B cell (primary cell): Measurements from ENCODE around the gene THRB. TPM values are rescaled to one million over a fixed set of nuclear protein-coding genes. Genes with fewer than 3 reads are reported as not detected.

Experiments
- ATAC-seq: fragments of 200-7000 bp; cut with Tn5 transposase; one replicate; pipeline ENCODE4 v1.10.0; 2021; ENCODE audit warnings: low read depth, mild to moderate bottlenecking, moderate number of reproducible peaks, moderate library complexity
- CTCF ChIA-PET: fragments of 350-600 bp; sonication (Branson Sonifier 250); formaldehyde crosslinking; loops from one replicate; lab custom pipeline; 2021; ENCODE audit warnings: antibody characterized with exemption, inconsistent platforms; lab: Charles Lee
- POLR2A ChIA-PET: fragments of 350-600 bp; sonication (Branson Sonifier 250); formaldehyde crosslinking; loops from one replicate; lab custom pipeline; 2021; ENCODE audit warnings: antibody characterized with exemption; lab: Charles Lee
- DNase-seq: peaks from one replicate; pipeline ENCODE4 v3.0.0; 2013
- H2AFZ ChIP-seq: 2 replicates; pipeline ENCODE4 v1.6.1; 2012; ENCODE audit warnings: mild to moderate bottlenecking, low read depth, low read length; ENCODE audit not compliant: insufficient read depth, poor library complexity, severe bottlenecking
- H3K27ac ChIP-seq, 2 donors: 1 replicate in 1 of 2; 2 replicates in 1 of 2; pipeline ENCODE4 v1.5.1; 2012 to 2013; ENCODE audit warnings: low read length in 2 of 2, mild to moderate bottlenecking in 2 of 2, moderate library complexity in 1 of 2
- H3K27me3 ChIP-seq, 4 experiments: fragments of 200-600 bp in 1 of 4; sonication (generic) in 1 of 4; replicated peaks in 1 of 4; 1 replicate in 2 of 4; 2 replicates in 2 of 4; pipeline versions ENCODE4 v1.6.1 to v1.7.0; 2013 to 2016; ENCODE audit warnings: low read length in 3 of 4, mild to moderate bottlenecking in 2 of 4, mixed read lengths in 1 of 4, moderate library complexity in 1 of 4; ENCODE audit not compliant: insufficient read depth in 4 of 4, control insufficient read depth in 3 of 4; ENCODE audit errors: control extremely low read depth in 1 of 4
- H3K36me3 ChIP-seq, 2 experiments: replicated peaks in 1 of 2; 1 replicate in 1 of 2; 2 replicates in 1 of 2; pipeline versions ENCODE4 v1.6.1 to v1.7.1; 2013; ENCODE audit warnings: low read length in 1 of 2; ENCODE audit not compliant: insufficient read depth in 2 of 2, control insufficient read depth in 1 of 2; ENCODE audit errors: control extremely low read depth in 1 of 2, extremely low read depth in 1 of 2
- H3K4me1 ChIP-seq, 2 donors: fragments of 200-600 bp in 1 of 2; sonication (generic) in 1 of 2; 1 replicate in 1 of 2; 2 replicates in 1 of 2; pipeline versions ENCODE4 v1.5.1 to v1.6.1; 2013 to 2017; ENCODE audit warnings: low read length in 2 of 2; ENCODE audit not compliant: control insufficient read depth in 2 of 2, insufficient read depth in 2 of 2
- H3K4me2 ChIP-seq: replicated peaks from 2 replicates; pipeline ENCODE3; 2012; ENCODE audit warnings: mild to moderate bottlenecking, low read depth, low read length; ENCODE audit not compliant: poor library complexity, severe bottlenecking
- H3K4me3 ChIP-seq, 5 experiments: fragments of 200-600 bp in 1 of 5; sonication (generic) in 1 of 5; 1 replicate in 3 of 5; 2 replicates in 2 of 5; pipeline versions ENCODE4 v1.5.1 to v1.7.0; 2011 to 2016; ENCODE audit warnings: low read length in 4 of 5, mild to moderate bottlenecking in 4 of 5, low read depth in 2 of 5, control low read depth in 1 of 5, moderate library complexity in 1 of 5; ENCODE audit not compliant: insufficient read depth in 1 of 5; ENCODE audit errors: control extremely low read depth in 1 of 5, extremely low read depth in 1 of 5
- H3K79me2 ChIP-seq: fragments of 200-600 bp; sonication (generic); one replicate; pipeline ENCODE4 v1.6.0; 2016; ENCODE audit warnings: low read length; ENCODE audit not compliant: control insufficient read depth, insufficient read depth
- H3K9ac ChIP-seq: fragments of 200-600 bp; sonication (generic); 2 replicates; pipeline ENCODE4 v1.6.1; 2017; ENCODE audit warnings: mild to moderate bottlenecking, low read length, moderate library complexity
- H3K9me3 ChIP-seq, 3 donors: one replicate each; pipeline versions ENCODE4 v1.6.1 to v1.7.1; 2013; ENCODE audit warnings: low read length in 2 of 3; ENCODE audit not compliant: control insufficient read depth in 2 of 3, insufficient read depth in 1 of 3; ENCODE audit errors: control extremely low read depth in 1 of 3
- H4K20me1 ChIP-seq: 2 replicates; pipeline ENCODE4 v1.6.0; 2012; ENCODE audit warnings: mild to moderate bottlenecking, low read length; ENCODE audit not compliant: insufficient read depth, control insufficient read depth, poor library complexity, severe bottlenecking
- H3K27ac Mint-ChIP-seq: one replicate; pipeline ENCODE4 v1.8.0; 2021; ENCODE audit warnings: mixed read lengths
- H3K27me3 Mint-ChIP-seq: one replicate; pipeline ENCODE4 v1.8.0; 2021; ENCODE audit warnings: mixed read lengths
- H3K4me1 Mint-ChIP-seq: one replicate; pipeline ENCODE4 v1.8.0; 2021; ENCODE audit warnings: mixed read lengths
- H3K4me3 Mint-ChIP-seq: one replicate; pipeline ENCODE4 v1.8.0; 2021; ENCODE audit warnings: mixed read lengths
- H3K9me3 Mint-ChIP-seq: one replicate; pipeline ENCODE4 v1.8.0; 2022; ENCODE audit warnings: mixed read lengths; ENCODE audit not compliant: insufficient read depth
- CTCF ChIP-seq: fragments of 200-600 bp; IDR thresholded peaks from one replicate; pipeline ENCODE4 v1.8.0; 2022; ENCODE audit warnings: antibody characterized with exemption, mild to moderate bottlenecking
- EZH2 ChIP-seq: IDR thresholded peaks from 2 replicates; pipeline ENCODE4 v1.6.1; 2012; ENCODE audit warnings: borderline replicate concordance, low read depth, mild to moderate bottlenecking, moderate library complexity, low read length; ENCODE audit not compliant: insufficient read depth, poor library complexity, severe bottlenecking
- WGBS: methylation state at CpG from one replicate; pipeline ENCODE4 v1.1.5; 2013; ENCODE audit warnings: missing lambda C conversion rate; ENCODE audit not compliant: insufficient coverage; 5-methylcytosine and 5-hydroxymethylcytosine counted together
- intact Hi-C: fragments of 100-400 bp; cut with micrococcal nuclease; formaldehyde crosslinking; loops from one replicate; pipeline ENCODE4 v1.10.0; 2022
- polyA plus RNA-seq: library from polyadenylated mRNA; depleted of rRNA; stranded (reverse); fragments of >200 nt; gene quantifications from 2 replicates; pipeline ENCODE4 v1.2.3, GENCODE V29; 2012
- total RNA-seq, 2 donors: library from RNA; stranded (reverse); fragments of 120-200 nt in 1 of 2; gene quantifications; 1 replicate in 1 of 2; 2 replicates in 1 of 2; pipeline versions ENCODE4 v1.2.3 to v1.2.4, GENCODE V29; 2013 to 2022

The THRB gene
- total and polyA plus RNA-seq, 2 donors (not counting 1 experiment from before 2014, with no cell fraction given) = 0.86 to 1.8 TPM

GRCh38 chr3:24526640-24527212 is 32.1 kb upstream of the THRB start:
- ChIA-PET CTCF (interaction anchor here (1.8 kb wide), 1 partner anchor 30 kb away, joined by 4 read pairs; no protein-coding TSS in a partner anchor), POLR2A (no interaction called here)
- no peak for ATAC-seq

More at GRCh38 chr3:24526640-24527212, 32.1 kb upstream of the THRB start:
- WGBS = 100% methylated on average over 2 of the region's 2 CpGs
- no peaks in the 10 kb centered on the region for H3K9me3 Mint-ChIP-seq
- Histone ChIP-seq H3K9me3 (no peaks in the 10 kb centered on the region), H3K4me2 (no peak overlapping the region), H3K9ac (no peak overlapping the region), H3K27ac (no peak overlapping the region), H3K79me2 (no peaks in the 10 kb centered on the region), H3K27me3 (peaks cover 0 to 5% (median 0%) of the 10 kb centered on the region in 4 experiments), H3K4me3 (no peak overlapping the region), H3K36me3 (no peaks in the 10 kb centered on the region), H2AFZ (no peak overlapping the region), H3K4me1 (peaks cover 9% of the 10 kb centered on the region in 2 donors), H4K20me1 (no peaks in the 10 kb centered on the region)
- TF ChIP-seq EZH2 (no peak), CTCF (no peak)
- H3K4me3 Mint-ChIP-seq = no peak overlapping the region
- peaks cover 8% of the 10 kb centered on the region for H3K4me1 Mint-ChIP-seq
- intact Hi-C loops = no loop called here
- DNase-seq = no peak
- H3K27ac Mint-ChIP-seq = no peak overlapping the region
- H3K27me3 Mint-ChIP-seq = peaks cover 3% of the 10 kb centered on the region
